ENCODE data around the gene PRSS48.
"Not testable (repeated sequence)": the region's sequence is repeated elsewhere in the genome, so short reads cannot be mapped to it uniquely, and the experiment has no call there.

Gene PRSS48

GRCh38 chr4:151276787-151277562 is at the start of gene PRSS48:
TSS of gene PRSS48 (plus strand) at chr4:151277161. CDS start at chr4:151277173, 12 bp downstream.
- DNase-seq = peak; percentile 25

GRCh38 chr4:151227172-151227571 is 49.8 kb upstream of the PRSS48 start:
- no peak for DNase-seq

- DNase-seq = peak; percentile 34
Observed at GRCh38 chr4:151227731-151228130, 49.2 kb upstream of the PRSS48 start.

- DNase-seq = no peak
Observed at GRCh38 chr4:151228189-151229119, 48.5 kb upstream of the PRSS48 start.

GRCh38 chr4:151231915-151232595 is 44.9 kb upstream of the PRSS48 start:
- no peak for DNase-seq

GRCh38 chr4:151233600-151233999 is 43.4 kb upstream of the PRSS48 start:
- DNase-seq = no peak

- DNase-seq = not testable (repeated sequence)
Observed at GRCh38 chr4:151235373-151235772, 41.6 kb upstream of the PRSS48 start.

GRCh38 chr4:151236036-151236435 is 40.9 kb upstream of the PRSS48 start:
- DNase-seq = no peak

- no peak for DNase-seq
Observed at GRCh38 chr4:151238477-151238876, 38.5 kb upstream of the PRSS48 start.

- DNase-seq = no peak
Observed at GRCh38 chr4:151239608-151240007, 37.4 kb upstream of the PRSS48 start.

- DNase-seq = no peak
Observed at GRCh38 chr4:151242305-151242704, 34.7 kb upstream of the PRSS48 start.

GRCh38 chr4:151246742-151247141 is 30.2 kb upstream of the PRSS48 start:
- DNase-seq = no peak

GRCh38 chr4:151247395-151247794 is 29.6 kb upstream of the PRSS48 start:
- no peak for DNase-seq

GRCh38 chr4:151248519-151248918 is 28.4 kb upstream of the PRSS48 start:
- DNase-seq = no peak

- no peak for DNase-seq
Observed at GRCh38 chr4:151250706-151251105, 26.3 kb upstream of the PRSS48 start.

- no peak for DNase-seq
Observed at GRCh38 chr4:151251603-151252304, 25.2 kb upstream of the PRSS48 start.

- DNase-seq = not testable (repeated sequence)
Observed at GRCh38 chr4:151255226-151255625, 21.7 kb upstream of the PRSS48 start.

- not testable (repeated sequence) for DNase-seq
Observed at GRCh38 chr4:151255680-151256079, 21.3 kb upstream of the PRSS48 start.

- DNase-seq = no peak
Observed at GRCh38 chr4:151256134-151256533, 20.8 kb upstream of the PRSS48 start.

GRCh38 chr4:151257704-151258103 is 19.3 kb upstream of the PRSS48 start:
- no peak for DNase-seq

- DNase-seq = no peak
Observed at GRCh38 chr4:151259752-151260151, 17.2 kb upstream of the PRSS48 start.

GRCh38 chr4:151260526-151260925 is 16.4 kb upstream of the PRSS48 start:
- no peak for DNase-seq

GRCh38 chr4:151263455-151263854 is 13.5 kb upstream of the PRSS48 start:
- no peak for DNase-seq
